Measurements from ENCODE around the gene ERCC2.

Gene ERCC2

DNA sequence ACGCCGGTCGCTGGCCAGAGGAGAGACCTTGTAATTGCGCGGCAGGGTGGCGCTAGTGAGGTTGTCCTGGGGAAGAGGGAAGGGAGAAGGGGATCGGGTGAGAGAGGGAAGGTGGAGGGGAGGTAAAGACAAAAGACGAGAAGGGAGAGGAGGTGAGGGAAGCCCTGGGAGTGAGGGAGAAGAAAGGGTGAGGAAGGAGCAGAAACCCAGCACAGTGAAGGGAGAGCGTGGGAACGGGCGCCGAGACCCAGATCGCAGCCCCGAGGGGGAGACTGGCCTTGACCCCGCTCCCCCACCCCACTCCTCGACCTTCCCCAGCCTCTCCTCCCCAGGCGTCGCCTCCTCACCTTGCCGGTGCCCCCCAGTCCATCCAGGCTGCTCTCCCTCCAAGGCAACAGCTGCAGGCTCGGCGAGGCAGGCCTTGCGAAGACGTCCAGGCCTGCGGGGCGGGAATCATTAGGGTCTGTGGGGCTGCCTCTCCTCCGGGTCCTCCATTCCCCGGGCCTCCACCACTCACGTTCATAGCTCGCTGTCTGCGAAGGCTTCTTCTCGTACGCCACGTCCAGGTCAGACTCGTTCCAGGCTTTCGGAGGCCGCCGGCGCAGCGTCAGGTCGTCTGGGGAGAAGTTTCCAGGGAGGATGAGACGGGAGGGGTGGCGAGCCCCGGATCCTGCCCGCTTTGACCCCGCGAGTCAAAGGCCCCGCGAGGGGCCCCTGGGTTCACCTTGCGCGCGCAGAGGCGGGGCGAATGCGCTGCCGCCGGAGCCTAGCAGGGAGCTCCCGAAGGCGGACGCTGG is 25.6 kb upstream of the ERCC2 start:
- H3K4me3 ChIP-seq (replicated peaks; ENCODE audit: low read depth, low read length): no peak overlapping the region
- DNase-seq (ENCODE audit: low read depth): no peak
- no peak for TF ChIP-seq CTCF (IDR thresholded peaks at IDR 0.05; ENCODE audit: low read length, missing control alignments)

- TF ChIP-seq CTCF (IDR thresholded peaks at IDR 0.05; ENCODE audit: low read length, missing control alignments): no peak
- no peak overlapping the region for H3K4me3 ChIP-seq (replicated peaks; ENCODE audit: low read depth, low read length)
- DNase-seq (ENCODE audit: low read depth): no peak
These were observed 21.7 kb upstream of the ERCC2 start for GRCh38 chr19:45391871-45392665.

GRCh38 chr19:45391346-45391745 is 21.0 kb upstream of the ERCC2 start:
- TF ChIP-seq CTCF (IDR thresholded peaks at IDR 0.05; ENCODE audit: low read length, missing control alignments): no peak
- DNase-seq (ENCODE audit: low read depth): no peak
- no peak overlapping the region for H3K4me3 ChIP-seq (replicated peaks; ENCODE audit: low read depth, low read length)

DNA sequence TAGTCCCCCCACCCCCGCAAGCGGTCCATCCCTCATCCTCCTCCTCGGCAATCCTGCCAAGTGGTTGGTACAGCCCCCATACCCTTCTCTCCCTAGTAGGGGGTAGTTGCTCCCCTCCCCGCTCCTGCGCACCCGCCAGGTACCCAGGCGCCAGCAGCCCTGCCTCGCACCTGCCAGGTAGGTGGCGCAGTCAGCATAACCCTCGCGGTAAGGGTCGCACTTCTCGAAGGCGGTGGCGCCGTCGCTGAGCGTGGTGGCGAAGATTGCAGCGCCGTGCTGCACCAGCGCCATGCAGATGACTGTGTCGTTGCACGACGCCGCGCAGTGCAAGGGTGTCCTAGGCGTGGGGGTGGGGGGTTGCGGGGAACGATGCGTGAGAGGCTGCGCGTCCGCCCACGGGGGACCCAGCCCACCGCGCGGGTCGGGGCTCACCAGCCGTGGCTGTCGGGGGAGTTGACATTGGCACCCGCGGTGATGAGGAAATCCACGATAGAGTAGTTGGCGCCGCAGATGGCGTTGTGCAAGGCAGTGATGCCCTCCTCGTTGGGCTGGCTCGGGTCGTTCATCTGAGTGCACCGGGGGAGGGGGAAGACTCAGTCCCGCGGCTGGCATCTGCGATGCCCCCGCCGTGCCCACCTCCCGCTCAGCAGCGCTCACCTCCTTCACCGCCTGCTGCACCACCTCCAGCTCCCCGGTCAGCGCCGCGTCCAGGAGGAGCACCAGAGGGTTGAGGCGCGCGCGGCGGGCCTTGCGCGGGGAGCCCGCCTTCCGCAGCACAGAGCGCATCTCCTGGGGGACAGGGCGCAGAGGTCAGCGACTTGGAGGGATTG is 15.2 kb upstream of the ERCC2 start:
- no peak for TF ChIP-seq CTCF (IDR thresholded peaks at IDR 0.05; ENCODE audit: low read length, missing control alignments)
- no peak for DNase-seq (ENCODE audit: low read depth)
- H3K4me3 ChIP-seq (replicated peaks; ENCODE audit: low read depth, low read length): peak overlapping the region; percentile 3

DNA sequence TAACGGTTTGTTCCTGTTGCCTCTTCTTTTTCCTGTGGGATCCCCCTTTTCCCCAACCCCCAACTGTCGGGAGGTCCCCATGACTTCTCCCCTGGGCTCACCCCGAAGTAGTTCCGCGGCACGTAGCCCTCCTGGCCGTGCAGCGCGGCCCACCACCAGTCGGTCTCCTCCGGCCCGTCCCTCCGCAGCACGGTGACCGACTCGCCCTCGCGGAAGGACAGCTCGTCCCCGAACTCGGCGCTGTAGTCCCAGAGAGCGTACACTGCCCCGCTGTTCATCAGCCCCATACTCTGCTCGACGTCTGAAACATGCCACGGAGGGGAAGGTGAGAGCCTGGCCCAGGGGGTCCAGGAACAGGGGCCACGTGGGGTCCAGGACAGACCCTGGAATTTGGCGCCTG is 12.1 kb upstream of the ERCC2 start:
- no peak for DNase-seq (ENCODE audit: low read depth)

More for the DNA sequence above, 12.1 kb upstream of the ERCC2 start:
- no peak for TF ChIP-seq CTCF (IDR thresholded peaks at IDR 0.05; ENCODE audit: low read length, missing control alignments)
- H3K4me3 ChIP-seq (replicated peaks; ENCODE audit: low read depth, low read length): no peak overlapping the region

Data from fibroblast of pulmonary artery (primary cell).